NCI-H128 (cell line): Measurements from ENCODE around the gene MLST8.
"Not testable (repeated sequence)": the region's sequence is repeated elsewhere in the genome, so short reads cannot be mapped to it uniquely, and the experiment has no call there.

ENCODE experiments used
- DNase-seq: peaks from one replicate; lab custom pipeline; 2025; ENCODE audit not compliant: unreplicated experiment; lab: John Stamatoyannopoulos, UW

MLST8 gene

GRCh38 chr16:2231016-2231931, 26.0 kb downstream of the MLST8 start:
- DNase-seq = no peak

- no peak for DNase-seq
Measured at GRCh38 chr16:2232094-2232990, 27.1 kb downstream of the MLST8 start.

- no peak for DNase-seq
Measured at GRCh38 chr16:2233046-2233775, 28.0 kb downstream of the MLST8 start.

GRCh38 chr16:2233872-2234812, 28.9 kb downstream of the MLST8 start:
- DNase-seq = peak; percentile 51

GRCh38 chr16:2234813-2235170, 29.5 kb downstream of the MLST8 start:
- no peak for DNase-seq

GRCh38 chr16:2235234-2235651, 30.0 kb downstream of the MLST8 start:
- no peak for DNase-seq

- no peak for DNase-seq
Measured at GRCh38 chr16:2235695-2236336, 30.6 kb downstream of the MLST8 start.

- no peak for DNase-seq
Measured at GRCh38 chr16:2236337-2237101, 31.3 kb downstream of the MLST8 start, which contains the start of gene DNASE1L2. Gene DNASE1L2 (plus strand): TSS chr16:2236444. CDS start chr16:2236817, 373 bp downstream.

- DNase-seq = no peak
Measured at GRCh38 chr16:2237102-2237482, 31.8 kb downstream of the MLST8 start.

- DNase-seq = no peak
Measured at GRCh38 chr16:2237493-2238149, 32.4 kb downstream of the MLST8 start.

- DNase-seq = no peak
Measured at GRCh38 chr16:2238150-2238837, 33.0 kb downstream of the MLST8 start.

- no peak for DNase-seq
Measured at GRCh38 chr16:2238838-2239675, 33.8 kb downstream of the MLST8 start.

- not testable (repeated sequence) for DNase-seq
Measured at GRCh38 chr16:2240331-2240730, 35.1 kb downstream of the MLST8 start.

- DNase-seq = no peak
Measured at GRCh38 chr16:2242598-2242997, 37.3 kb downstream of the MLST8 start.

GRCh38 chr16:2243031-2243528, 37.8 kb downstream of the MLST8 start:
- no peak for DNase-seq

GRCh38 chr16:2243781-2244180, 38.5 kb downstream of the MLST8 start:
- no peak for DNase-seq

GRCh38 chr16:2244301-2244700, 39.0 kb downstream of the MLST8 start:
- DNase-seq = no peak
